Uterus (tissue), 4 donors: ENCODE measurements around the gene ENTPD7. TPM values are rescaled to one million over a fixed set of nuclear protein-coding genes. Genes with fewer than 3 reads are reported as not detected.

ENCODE experiments used
- DNase-seq, 2 donors: peaks; one replicate each; pipeline ENCODE4 v3.0.0-alpha.2; 2019 to 2020
- H3K27ac ChIP-seq, 2 donors: fragments of 200-600 bp; sonication (generic); 1 replicate in 1 of 2; 2 replicates in 1 of 2; pipeline ENCODE4 v1.5.1; 2016 to 2018
- H3K27me3 ChIP-seq, 2 donors: fragments of 200-600 bp; sonication (generic); one replicate each; pipeline ENCODE4 v1.5.1; 2018 to 2019; ENCODE audit warnings: control low read depth in 1 of 2
- H3K36me3 ChIP-seq, 2 donors: fragments of 200-600 bp; sonication (generic); one replicate each; pipeline ENCODE4 v1.5.1; 2019; ENCODE audit warnings: control low read depth in 1 of 2
- H3K4me1 ChIP-seq, 2 donors: fragments of 200-600 bp; sonication (generic); one replicate each; pipeline ENCODE4 v1.5.1; 2018 to 2019; ENCODE audit warnings: control low read depth in 1 of 2
- H3K4me3 ChIP-seq, 2 donors: fragments of 200-600 bp; sonication (generic); 1 replicate in 1 of 2; 2 replicates in 1 of 2; pipeline ENCODE4 v1.5.1; 2018 to 2019; ENCODE audit warnings: mild to moderate bottlenecking in 1 of 2
- H3K9me3 ChIP-seq, 2 donors: fragments of 200-600 bp; sonication (generic); one replicate each; pipeline ENCODE4 v1.5.1; 2019; ENCODE audit warnings: control low read depth in 1 of 2
- POLR2A ChIP-seq, 2 donors: fragments of 450-650 bp; IDR thresholded peaks; one replicate each; pipeline ENCODE4 v1.6.1; 2016; ENCODE audit warnings: antibody characterized with exemption in 2 of 2, mild to moderate bottlenecking in 1 of 2, moderate library complexity in 1 of 2
- intact Hi-C: fragments of 100-400 bp; cut with DNase I; formaldehyde crosslinking; loops from one replicate; pipeline ENCODE4 v1.15.1; 2023; ENCODE audit warnings: low total_unique reads
- total RNA-seq, 4 donors: library from RNA; depleted of rRNA in 3 of 4; stranded (reverse); fragments of >200 nt in 3 of 4; gene quantifications; one replicate each; pipeline versions ENCODE4 v1.1.0 to v1.2.4, GENCODE V29; 2014 to 2023
- TF ChIP-seq, protein P1 (sequence below), 4 experiments: fragments of 200-600 bp in 2 of 4; fragments of 450-650 bp in 2 of 4; sonication (generic) in 2 of 4; IDR thresholded peaks; one replicate each; pipeline ENCODE4 v1.5.1; 2016 to 2019; ENCODE audit warnings: antibody characterized with exemption in 4 of 4, mild to moderate bottlenecking in 2 of 4, moderate library complexity in 1 of 4
- donor health status: DM: yes; HTN: yes; CAD: no.

Gene ENTPD7
- total RNA-seq, 4 donors from 2014 or later: 0.26 to 25.2 (median 5.0) TPM

DNA sequence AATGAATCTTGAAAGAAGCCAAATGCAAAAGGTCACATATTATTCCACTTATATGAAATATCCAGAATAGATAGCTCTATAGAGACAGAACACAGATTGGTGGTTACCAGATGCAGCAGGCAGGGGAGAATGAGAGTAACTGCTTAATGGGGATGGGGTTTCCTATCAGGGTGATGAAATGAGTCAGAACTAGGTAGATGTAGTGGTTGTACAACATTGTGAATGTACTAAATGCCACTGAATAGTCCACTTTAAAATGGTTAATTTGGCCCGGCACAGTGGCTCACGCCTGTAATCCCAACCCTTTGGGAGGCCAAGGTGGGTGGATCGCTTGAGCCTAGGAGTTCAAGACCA lies 29.7 kb upstream of the ENTPD7 start:
- H3K4me3 ChIP-seq: no peak overlapping the region
- intact Hi-C loops: no loop called here
- no peaks in the 10 kb centered on the region for H3K4me1 ChIP-seq
- no peaks in the 10 kb centered on the region for H3K36me3 ChIP-seq
- DNase-seq: no peak
- TF ChIP-seq, protein P1, sequence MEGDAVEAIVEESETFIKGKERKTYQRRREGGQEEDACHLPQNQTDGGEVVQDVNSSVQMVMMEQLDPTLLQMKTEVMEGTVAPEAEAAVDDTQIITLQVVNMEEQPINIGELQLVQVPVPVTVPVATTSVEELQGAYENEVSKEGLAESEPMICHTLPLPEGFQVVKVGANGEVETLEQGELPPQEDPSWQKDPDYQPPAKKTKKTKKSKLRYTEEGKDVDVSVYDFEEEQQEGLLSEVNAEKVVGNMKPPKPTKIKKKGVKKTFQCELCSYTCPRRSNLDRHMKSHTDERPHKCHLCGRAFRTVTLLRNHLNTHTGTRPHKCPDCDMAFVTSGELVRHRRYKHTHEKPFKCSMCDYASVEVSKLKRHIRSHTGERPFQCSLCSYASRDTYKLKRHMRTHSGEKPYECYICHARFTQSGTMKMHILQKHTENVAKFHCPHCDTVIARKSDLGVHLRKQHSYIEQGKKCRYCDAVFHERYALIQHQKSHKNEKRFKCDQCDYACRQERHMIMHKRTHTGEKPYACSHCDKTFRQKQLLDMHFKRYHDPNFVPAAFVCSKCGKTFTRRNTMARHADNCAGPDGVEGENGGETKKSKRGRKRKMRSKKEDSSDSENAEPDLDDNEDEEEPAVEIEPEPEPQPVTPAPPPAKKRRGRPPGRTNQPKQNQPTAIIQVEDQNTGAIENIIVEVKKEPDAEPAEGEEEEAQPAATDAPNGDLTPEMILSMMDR (IDR thresholded peaks at IDR 0.05): no peak
- TF ChIP-seq POLR2A (IDR thresholded peaks at IDR 0.05): no peak
- H3K27ac ChIP-seq: no peak overlapping the region
- H3K9me3 ChIP-seq: no peaks in the 10 kb centered on the region
- no peaks in the 10 kb centered on the region for H3K27me3 ChIP-seq

DNA sequence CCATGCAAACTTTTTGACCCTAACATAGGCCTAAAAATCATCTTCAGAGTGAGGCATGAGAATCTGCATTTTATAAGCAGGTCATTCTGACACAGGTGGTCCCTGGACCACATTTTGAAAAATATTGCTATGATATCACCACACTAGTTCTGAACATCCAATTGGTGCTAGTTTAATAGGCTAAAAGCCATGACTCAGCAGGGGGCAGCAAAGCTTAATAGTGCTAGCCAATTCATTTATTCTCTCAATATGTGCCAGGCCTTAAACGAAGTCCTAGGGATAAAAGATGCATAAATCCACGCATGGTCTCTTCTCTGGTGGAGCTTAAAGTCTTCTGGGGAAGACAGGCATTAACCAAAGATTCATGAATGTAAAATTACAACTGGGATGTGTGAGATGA lies 28.9 kb upstream of the ENTPD7 start:
- no peaks in the 10 kb centered on the region for H3K4me1 ChIP-seq
- H3K36me3 ChIP-seq: no peaks in the 10 kb centered on the region
- DNase-seq: no peak
- no peaks in the 10 kb centered on the region for H3K9me3 ChIP-seq
- TF ChIP-seq POLR2A (IDR thresholded peaks at IDR 0.05): no peak
- TF ChIP-seq, protein P1 (IDR thresholded peaks at IDR 0.05): peak in 1 of 4 experiments; percentile 17
- H3K27me3 ChIP-seq: no peaks in the 10 kb centered on the region
- H3K4me3 ChIP-seq: no peak overlapping the region
- intact Hi-C loops: no loop called here
- H3K27ac ChIP-seq: no peak overlapping the region

DNA sequence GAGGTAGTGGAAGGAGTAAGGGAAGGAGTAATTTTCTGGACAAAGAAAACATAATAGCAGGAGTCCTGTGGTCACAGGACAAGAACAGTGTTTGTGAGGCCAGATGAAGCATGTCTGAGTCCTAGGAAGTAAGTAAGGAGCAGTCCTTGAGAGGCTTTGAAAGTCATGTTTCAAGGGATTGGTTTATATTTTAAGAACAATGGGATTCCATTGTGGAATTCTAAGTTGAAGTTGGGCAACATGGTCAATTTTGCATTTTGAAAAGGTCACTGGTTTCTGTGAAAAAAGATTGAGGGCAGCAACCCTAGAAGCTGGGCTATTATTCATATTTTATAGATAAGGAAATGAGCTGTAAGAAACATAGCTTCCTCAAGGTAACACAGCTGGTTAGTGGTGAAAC lies 28.3 kb upstream of the ENTPD7 start:
- no peaks in the 10 kb centered on the region for H3K4me1 ChIP-seq
- no peak overlapping the region for H3K27ac ChIP-seq
- TF ChIP-seq POLR2A (IDR thresholded peaks at IDR 0.05): no peak
- TF ChIP-seq, protein P1 (IDR thresholded peaks at IDR 0.05): no peak
- H3K27me3 ChIP-seq: no peaks in the 10 kb centered on the region
- no peaks in the 10 kb centered on the region for H3K36me3 ChIP-seq
- H3K4me3 ChIP-seq: no peak overlapping the region
- no peaks in the 10 kb centered on the region for H3K9me3 ChIP-seq
- intact Hi-C loops: no loop called here
- DNase-seq: no peak

DNA sequence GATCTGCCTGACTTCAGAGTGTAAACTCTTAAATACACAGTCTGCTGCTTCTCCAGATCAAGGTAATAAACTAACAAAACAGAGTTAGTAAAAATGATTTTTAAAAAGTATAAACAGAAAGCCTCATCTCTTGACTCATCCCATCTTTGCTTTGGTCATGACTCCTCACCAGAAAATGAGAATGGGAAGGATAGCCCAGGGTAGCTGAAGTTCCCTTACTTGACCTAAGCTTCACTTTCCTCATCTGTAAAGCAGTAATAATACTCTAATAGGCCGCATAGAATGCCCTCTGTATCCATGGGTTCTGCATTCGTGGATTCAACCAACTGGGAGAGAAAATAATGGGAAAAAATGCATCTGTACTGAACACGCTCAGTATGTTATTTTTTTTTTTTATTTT lies 27.8 kb upstream of the ENTPD7 start:
- TF ChIP-seq, protein P1 (IDR thresholded peaks at IDR 0.05): no peak
- TF ChIP-seq POLR2A (IDR thresholded peaks at IDR 0.05): no peak
- Histone ChIP-seq H3K27me3 (no peaks in the 10 kb centered on the region), H3K4me3 (no peak overlapping the region), H3K4me1 (no peaks in the 10 kb centered on the region), H3K36me3 (no peaks in the 10 kb centered on the region), H3K9me3 (no peaks in the 10 kb centered on the region), H3K27ac (no peak overlapping the region)
- intact Hi-C loops: no loop called here
- DNase-seq: no peak

DNA sequence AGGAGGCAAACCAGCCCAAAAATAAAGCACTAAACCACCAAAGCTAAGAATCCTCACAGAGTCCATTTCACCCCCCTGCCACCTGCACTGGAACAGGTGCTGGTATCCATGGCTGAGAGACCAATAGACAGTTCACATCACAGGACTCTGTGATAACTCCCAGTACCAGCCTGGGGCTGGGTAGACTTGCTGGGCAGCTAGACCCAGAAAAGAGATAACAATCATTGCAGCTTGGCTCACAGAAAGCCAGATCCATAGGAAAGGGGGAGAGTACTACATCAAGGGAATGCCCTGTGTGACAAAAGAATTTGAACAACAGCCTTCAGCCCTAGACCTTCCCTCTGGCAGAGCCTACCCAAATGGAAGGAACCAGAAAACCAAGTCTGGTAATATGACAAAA lies 25.5 kb upstream of the ENTPD7 start:
- TF ChIP-seq, protein P1 (IDR thresholded peaks at IDR 0.05): no peak
- no peak for TF ChIP-seq POLR2A (IDR thresholded peaks at IDR 0.05)
- Histone ChIP-seq H3K4me3 (no peak overlapping the region), H3K9me3 (no peaks in the 10 kb centered on the region), H3K27me3 (no peaks in the 10 kb centered on the region), H3K36me3 (no peaks in the 10 kb centered on the region), H3K4me1 (no peaks in the 10 kb centered on the region), H3K27ac (no peak overlapping the region)
- intact Hi-C loops: no loop called here
- DNase-seq: no peak
